ENCODE data around the gene MRPL41. TPM values are rescaled to one million over a fixed set of nuclear protein-coding genes. Genes with fewer than 3 reads are reported as not detected.

The MRPL41 gene
- total and polyA plus RNA-seq, 2 experiments from 2014 or later, result 32.8 to 146 TPM

DNA sequence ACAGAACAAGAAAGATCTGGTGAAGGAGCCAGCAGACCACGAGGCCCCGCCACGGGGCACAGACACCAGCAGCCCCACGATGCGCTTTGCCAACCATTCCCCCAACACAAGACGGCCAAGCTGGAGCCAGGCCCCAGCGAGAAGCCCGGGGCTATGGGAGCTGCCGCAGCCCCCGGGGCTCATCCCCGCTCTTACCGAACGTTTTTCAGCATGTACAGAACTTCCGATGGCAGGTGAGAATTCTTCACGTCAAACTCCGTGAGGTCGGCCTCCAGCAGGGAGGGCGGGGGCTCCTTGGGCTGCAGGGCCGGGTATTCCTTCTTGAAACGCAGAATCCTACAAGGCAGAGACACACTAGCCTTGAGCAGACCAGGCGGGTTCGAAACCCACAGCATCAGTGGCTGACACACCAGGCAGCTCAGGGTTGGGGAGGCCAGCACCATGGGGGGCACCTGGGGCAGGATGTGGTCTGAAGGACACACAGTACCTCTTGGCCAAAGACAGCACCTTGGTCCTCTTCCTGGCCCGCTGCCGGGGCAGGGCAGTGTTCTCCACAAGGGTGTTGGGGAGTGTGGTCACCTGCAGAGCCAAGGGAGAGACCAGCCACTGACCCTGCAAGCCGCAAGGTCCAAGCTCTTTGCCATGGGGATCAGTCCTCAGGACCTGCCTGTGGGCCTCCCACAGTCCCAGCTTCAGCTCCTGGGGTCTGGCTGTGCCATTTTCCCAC is 8.3 kb upstream of the MRPL41 start (continued):
- TF ChIP-seq, protein P1, sequence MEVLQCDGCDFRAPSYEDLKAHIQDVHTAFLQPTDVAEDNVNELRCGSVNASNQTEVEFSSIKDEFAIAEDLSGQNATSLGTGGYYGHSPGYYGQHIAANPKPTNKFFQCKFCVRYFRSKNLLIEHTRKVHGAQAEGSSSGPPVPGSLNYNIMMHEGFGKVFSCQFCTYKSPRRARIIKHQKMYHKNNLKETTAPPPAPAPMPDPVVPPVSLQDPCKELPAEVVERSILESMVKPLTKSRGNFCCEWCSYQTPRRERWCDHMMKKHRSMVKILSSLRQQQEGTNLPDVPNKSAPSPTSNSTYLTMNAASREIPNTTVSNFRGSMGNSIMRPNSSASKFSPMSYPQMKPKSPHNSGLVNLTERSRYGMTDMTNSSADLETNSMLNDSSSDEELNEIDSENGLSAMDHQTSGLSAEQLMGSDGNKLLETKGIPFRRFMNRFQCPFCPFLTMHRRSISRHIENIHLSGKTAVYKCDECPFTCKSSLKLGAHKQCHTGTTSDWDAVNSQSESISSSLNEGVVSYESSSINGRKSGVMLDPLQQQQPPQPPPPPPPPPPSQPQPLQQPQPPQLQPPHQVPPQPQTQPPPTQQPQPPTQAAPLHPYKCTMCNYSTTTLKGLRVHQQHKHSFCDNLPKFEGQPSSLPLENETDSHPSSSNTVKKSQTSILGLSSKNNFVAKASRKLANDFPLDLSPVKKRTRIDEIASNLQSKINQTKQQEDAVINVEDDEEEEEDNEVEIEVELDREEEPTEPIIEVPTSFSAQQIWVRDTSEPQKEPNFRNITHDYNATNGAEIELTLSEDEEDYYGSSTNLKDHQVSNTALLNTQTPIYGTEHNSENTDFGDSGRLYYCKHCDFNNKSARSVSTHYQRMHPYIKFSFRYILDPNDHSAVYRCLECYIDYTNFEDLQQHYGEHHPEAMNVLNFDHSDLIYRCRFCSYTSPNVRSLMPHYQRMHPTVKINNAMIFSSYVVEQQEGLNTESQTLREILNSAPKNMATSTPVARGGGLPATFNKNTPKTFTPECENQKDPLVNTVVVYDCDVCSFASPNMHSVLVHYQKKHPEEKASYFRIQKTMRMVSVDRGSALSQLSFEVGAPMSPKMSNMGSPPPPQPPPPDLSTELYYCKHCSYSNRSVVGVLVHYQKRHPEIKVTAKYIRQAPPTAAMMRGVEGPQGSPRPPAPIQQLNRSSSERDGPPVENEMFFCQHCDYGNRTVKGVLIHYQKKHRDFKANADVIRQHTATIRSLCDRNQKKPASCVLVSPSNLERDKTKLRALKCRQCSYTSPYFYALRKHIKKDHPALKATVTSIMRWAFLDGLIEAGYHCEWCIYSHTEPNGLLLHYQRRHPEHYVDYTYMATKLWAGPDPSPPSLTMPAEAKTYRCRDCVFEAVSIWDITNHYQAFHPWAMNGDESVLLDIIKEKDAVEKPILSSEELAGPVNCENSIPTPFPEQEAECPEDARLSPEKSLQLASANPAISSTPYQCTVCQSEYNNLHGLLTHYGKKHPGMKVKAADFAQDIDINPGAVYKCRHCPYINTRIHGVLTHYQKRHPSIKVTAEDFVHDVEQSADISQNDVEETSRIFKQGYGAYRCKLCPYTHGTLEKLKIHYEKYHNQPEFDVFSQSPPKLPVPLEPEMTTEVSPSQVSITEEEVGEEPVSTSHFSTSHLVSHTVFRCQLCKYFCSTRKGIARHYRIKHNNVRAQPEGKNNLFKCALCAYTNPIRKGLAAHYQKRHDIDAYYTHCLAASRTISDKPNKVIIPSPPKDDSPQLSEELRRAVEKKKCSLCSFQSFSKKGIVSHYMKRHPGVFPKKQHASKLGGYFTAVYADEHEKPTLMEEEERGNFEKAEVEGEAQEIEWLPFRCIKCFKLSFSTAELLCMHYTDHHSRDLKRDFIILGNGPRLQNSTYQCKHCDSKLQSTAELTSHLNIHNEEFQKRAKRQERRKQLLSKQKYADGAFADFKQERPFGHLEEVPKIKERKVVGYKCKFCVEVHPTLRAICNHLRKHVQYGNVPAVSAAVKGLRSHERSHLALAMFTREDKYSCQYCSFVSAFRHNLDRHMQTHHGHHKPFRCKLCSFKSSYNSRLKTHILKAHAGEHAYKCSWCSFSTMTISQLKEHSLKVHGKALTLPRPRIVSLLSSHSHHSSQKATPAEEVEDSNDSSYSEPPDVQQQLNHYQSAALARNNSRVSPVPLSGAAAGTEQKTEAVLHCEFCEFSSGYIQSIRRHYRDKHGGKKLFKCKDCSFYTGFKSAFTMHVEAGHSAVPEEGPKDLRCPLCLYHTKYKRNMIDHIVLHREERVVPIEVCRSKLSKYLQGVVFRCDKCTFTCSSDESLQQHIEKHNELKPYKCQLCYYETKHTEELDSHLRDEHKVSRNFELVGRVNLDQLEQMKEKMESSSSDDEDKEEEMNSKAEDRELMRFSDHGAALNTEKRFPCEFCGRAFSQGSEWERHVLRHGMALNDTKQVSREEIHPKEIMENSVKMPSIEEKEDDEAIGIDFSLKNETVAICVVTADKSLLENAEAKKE (CRISPR knock-in tag; IDR thresholded peaks at IDR 0.05), result no peak
- TF ChIP-seq, protein P2, sequence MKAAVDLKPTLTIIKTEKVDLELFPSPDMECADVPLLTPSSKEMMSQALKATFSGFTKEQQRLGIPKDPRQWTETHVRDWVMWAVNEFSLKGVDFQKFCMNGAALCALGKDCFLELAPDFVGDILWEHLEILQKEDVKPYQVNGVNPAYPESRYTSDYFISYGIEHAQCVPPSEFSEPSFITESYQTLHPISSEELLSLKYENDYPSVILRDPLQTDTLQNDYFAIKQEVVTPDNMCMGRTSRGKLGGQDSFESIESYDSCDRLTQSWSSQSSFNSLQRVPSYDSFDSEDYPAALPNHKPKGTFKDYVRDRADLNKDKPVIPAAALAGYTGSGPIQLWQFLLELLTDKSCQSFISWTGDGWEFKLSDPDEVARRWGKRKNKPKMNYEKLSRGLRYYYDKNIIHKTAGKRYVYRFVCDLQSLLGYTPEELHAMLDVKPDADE (IDR thresholded peaks at IDR 0.05), result no peak

DNA sequence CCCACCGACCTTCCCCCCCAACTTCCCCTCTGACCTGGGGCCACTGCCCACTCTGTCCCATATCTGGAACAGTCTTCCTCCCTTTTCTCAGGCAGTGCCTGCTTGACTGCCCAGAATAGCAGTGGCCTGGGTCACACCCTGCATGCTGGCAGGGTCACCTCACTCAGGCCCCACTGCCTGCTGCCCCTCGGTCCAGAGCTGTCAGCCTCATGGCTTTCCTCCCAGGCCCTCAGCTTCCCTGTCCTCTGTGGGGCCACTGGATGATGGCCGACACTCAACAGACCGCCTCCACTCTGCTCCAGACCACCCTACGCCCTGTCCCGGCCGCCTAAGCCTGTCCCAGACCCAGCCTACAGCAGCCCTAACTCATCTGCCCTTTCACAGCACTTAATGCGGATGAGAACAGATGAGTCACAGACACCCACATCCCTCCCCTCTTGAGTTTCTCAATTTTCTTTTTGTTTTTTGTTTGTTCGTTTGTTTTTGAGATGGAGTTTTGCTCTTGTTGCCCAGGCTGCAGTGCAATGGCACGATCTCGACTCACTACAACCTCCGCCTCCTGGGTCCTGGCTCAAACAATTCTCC is 7.4 kb upstream of the MRPL41 start:
- no peak for DNase-seq (ENCODE audit: low spot score)
- no peak overlapping the region for H2AFZ ChIP-seq
- Mint-ChIP-seq H3K36me3 (ENCODE audit: low read depth) (peaks cover 15% of the 10 kb centered on the region), H3K27me3 (ENCODE audit: insufficient read depth, low read depth, poor library complexity) (peaks cover 7% of the 10 kb centered on the region), H3K4me3 (no peak overlapping the region), H3K9me3 (peaks cover 19% of the 10 kb centered on the region), H3K27ac (no peak overlapping the region), H3K4me1 (no peaks in the 10 kb centered on the region)
- no peak overlapping the region for H3K4me2 ChIP-seq
- no peaks in the 10 kb centered on the region for H3F3A ChIP-seq (replicated peaks; ENCODE audit: low read depth)
- H3K36me3 ChIP-seq (ENCODE audit: insufficient read depth), result no peaks in the 10 kb centered on the region
- no peaks in the 10 kb centered on the region for H3K27me3 ChIP-seq (ENCODE audit: insufficient read depth)
- ATAC-seq, result no peak
- no peak overlapping the region for H3K27ac ChIP-seq (ENCODE audit: low read depth)
- no peaks in the 10 kb centered on the region for H3K79me2 ChIP-seq (replicated peaks; ENCODE audit: insufficient read depth)
- H3K4me3 ChIP-seq, result no peak overlapping the region
- H4K20me1 ChIP-seq (replicated peaks; ENCODE audit: insufficient read depth), result no peaks in the 10 kb centered on the region
- H3K9me2 ChIP-seq (ENCODE audit: insufficient read depth), result no peaks in the 10 kb centered on the region
- no peaks in the 10 kb centered on the region for H3K4me1 ChIP-seq (ENCODE audit: insufficient read depth)
- TF ChIP-seq JUNB (IDR thresholded peaks at IDR 0.05; ENCODE audit: unreplicated experiment) (no peak), ZNF331 (CRISPR knock-in tag; IDR thresholded peaks at IDR 0.05; ENCODE audit: low read depth) (no peak)
- TF ChIP-seq, protein P1 (CRISPR knock-in tag; IDR thresholded peaks at IDR 0.05), result no peak
